ENCODE measurements around the gene CYB561.

- TF ChIP-seq CTCF (IDR thresholded peaks at IDR 0.05) (no peak), POLR2A (IDR thresholded peaks at IDR 0.05) (no peak)
Measured at GRCh38 chr17:63419949-63420867, 25.9 kb downstream of the CYB561 start.
